ENCODE results near the gene CREBZF.

GRCh38 chr11:85673393-85673792 lies 8.5 kb upstream of the CREBZF start:
- TF ChIP-seq CTCF (conservative IDR thresholded peaks at IDR 0.05; ENCODE audit: low read length) (no peak), EZH2phosphoT487 (IDR thresholded peaks at IDR 0.05; ENCODE audit: borderline replicate concordance, low read depth, low read length) (no peak)
